Kidney (tissue), 14 donors: ENCODE results near the gene DHRS11. TPM values are rescaled to one million over a fixed set of nuclear protein-coding genes. Genes with fewer than 3 reads are reported as not detected.

Experiments
- DNase-seq, 5 donors: peaks; one replicate each; pipeline ENCODE4 v3.0.0-alpha.2; 2013 to 2020
- FAIRE-seq: peaks from 2 replicates; lab custom pipeline; 2012; peaks lifted over from hg19 to GRCh38; lab: Jason Lieb, UNC
- H3K27ac ChIP-seq, 2 donors: one replicate each; pipeline ENCODE4 v1.7.0; 2013; ENCODE audit warnings: low read depth in 2 of 2, low read length in 2 of 2, inconsistent platforms in 1 of 2
- H3K27me3 ChIP-seq: one replicate; pipeline ENCODE4 v1.7.1; 2013; ENCODE audit warnings: low read length, inconsistent platforms; ENCODE audit not compliant: control insufficient read depth, insufficient read depth
- H3K36me3 ChIP-seq, 3 donors: one replicate each; pipeline versions ENCODE4 v1.7.0 to v1.7.1; 2013; ENCODE audit warnings: low read length in 3 of 3, control low read depth in 1 of 3, inconsistent platforms in 1 of 3; ENCODE audit not compliant: insufficient read depth in 3 of 3, control insufficient read depth in 2 of 3
- H3K4me1 ChIP-seq, 3 donors: one replicate each; pipeline versions ENCODE4 v1.7.0 to v1.7.1; 2013; ENCODE audit warnings: low read length in 3 of 3, inconsistent platforms in 1 of 3, low read depth in 1 of 3; ENCODE audit not compliant: control insufficient read depth in 2 of 3, insufficient read depth in 2 of 3
- H3K4me3 ChIP-seq, 3 donors: one replicate each; pipeline versions ENCODE4 v1.7.0 to v1.8.1; 2013; ENCODE audit warnings: low read length in 3 of 3, control low read depth in 1 of 3, inconsistent platforms in 1 of 3
- H3K9ac ChIP-seq, 3 donors: one replicate each; pipeline versions ENCODE4 v1.7.0 to v1.7.1; 2013; ENCODE audit warnings: low read length in 3 of 3, control low read depth in 1 of 3, inconsistent platforms in 1 of 3
- H3K9me3 ChIP-seq, 3 donors: one replicate each; pipeline versions ENCODE4 v1.7.0 to v1.7.1; 2013; ENCODE audit warnings: low read length in 3 of 3, control low read depth in 1 of 3, inconsistent platforms in 1 of 3; ENCODE audit not compliant: control insufficient read depth in 2 of 3, insufficient read depth in 1 of 3
- CTCF ChIP-seq: IDR thresholded peaks from 3 replicates; pipeline ENCODE4 v1.5.1; 2012; ENCODE audit warnings: mild to moderate bottlenecking, moderate library complexity, borderline replicate concordance; ENCODE audit not compliant: insufficient read depth; ENCODE audit errors: extremely low read depth
- intact Hi-C: fragments of 100-400 bp; cut with DNase I; formaldehyde crosslinking; loops from one replicate; pipeline ENCODE4 v1.11.1; 2022
- polyA plus RNA-seq: library from polyadenylated mRNA; stranded (reverse); fragments of 350-450 nt; fragmentation: Illumina TruSeq; extraction: RNeasy Lipid Tissue Mini Kit (QIAGEN cat#74804); gene quantifications from one replicate; pipeline ENCODE4 v1.2.3, GENCODE V29; 2014; ENCODE audit warnings: low read depth, low replicate concordance; ENCODE audit not compliant: insufficient read depth
- total RNA-seq: library from RNA; stranded (reverse); fragmentation: NEBNext Ultra II Directional; extraction: Animal tissue kit (Norgen Biotek cat#: 25700); gene quantifications from one replicate; pipeline ENCODE4 v1.2.1, GENCODE V29; 2021
- donor health status: control.
- donor health status: control.
- donor health status: control.
- donor health status: control.
- donor health status: control.
- donor health status: DM: yes; HTN: yes; CAD: no.
- donor health status: Normal renal cell carcinoma (clear cell type).

The DHRS11 gene
- total and polyA plus RNA-seq, 2 donors from 2014 or later: 11.8 to 40.7 TPM

- no peak for FAIRE-seq
- Histone ChIP-seq H3K4me1 (peaks cover 0 to 5% (median 0%) of the 10 kb centered on the region in 3 donors), H3K36me3 (peaks cover 2 to 25% (median 12%) of the 10 kb centered on the region in 3 donors)
Measured at GRCh38 chr17:36553459-36553858, 38.2 kb upstream of the DHRS11 start.

GRCh38 chr17:36566081-36566480, 25.6 kb upstream of the DHRS11 start:
- Histone ChIP-seq H3K27ac (no peak overlapping the region), H3K9ac (no peak overlapping the region), H3K27me3 (no peaks in the 10 kb centered on the region), H3K4me1 (peaks cover 0 to 5% (median 3%) of the 10 kb centered on the region in 3 donors), H3K36me3 (peaks cover 4 to 38% (median 9%) of the 10 kb centered on the region in 3 donors), H3K9me3 (no peaks in the 10 kb centered on the region), H3K4me3 (no peak overlapping the region)
- intact Hi-C loops: no loop called here
- DNase-seq (no peak), FAIRE-seq (no peak)
- TF ChIP-seq CTCF: no peak

More at GRCh38 chr17:36553459-36553858, 38.2 kb upstream of the DHRS11 start:
- no peaks in the 10 kb centered on the region for H3K9me3 ChIP-seq
- no peak overlapping the region for H3K4me3 ChIP-seq
- no peak for TF ChIP-seq CTCF
- intact Hi-C loops: no loop called here
- no peak overlapping the region for H3K27ac ChIP-seq
- no peaks in the 10 kb centered on the region for H3K27me3 ChIP-seq
- H3K9ac ChIP-seq: no peak overlapping the region
- no peak for DNase-seq

GRCh38 chr17:36575028-36575427, 16.7 kb upstream of the DHRS11 start:
- FAIRE-seq (no peak), DNase-seq (no peak)
- no peaks in the 10 kb centered on the region for H3K27me3 ChIP-seq
- H3K9ac ChIP-seq: no peak overlapping the region
- peaks cover 6 to 23% (median 20%) of the 10 kb centered on the region in 3 donors for H3K36me3 ChIP-seq
- TF ChIP-seq CTCF: no peak
- intact Hi-C loops: no loop called here
- no peaks in the 10 kb centered on the region for H3K9me3 ChIP-seq
- H3K4me3 ChIP-seq: no peak overlapping the region
- H3K27ac ChIP-seq: no peak overlapping the region
- H3K4me1 ChIP-seq: no peaks in the 10 kb centered on the region

- no peaks in the 10 kb centered on the region for H3K4me1 ChIP-seq
- FAIRE-seq: no peak
- TF ChIP-seq CTCF: no peak
- H3K36me3 ChIP-seq: peaks cover 8 to 25% (median 24%) of the 10 kb centered on the region in 3 donors
- no peaks in the 10 kb centered on the region for H3K27me3 ChIP-seq
- no peaks in the 10 kb centered on the region for H3K9me3 ChIP-seq
- no peak overlapping the region for H3K9ac ChIP-seq
- H3K27ac ChIP-seq: no peak overlapping the region
- H3K4me3 ChIP-seq: no peak overlapping the region
- DNase-seq: no peak
- intact Hi-C loops: no loop called here
Measured at GRCh38 chr17:36576793-36577192, 14.9 kb upstream of the DHRS11 start.
